ENCODE results near the gene FOXR2.

The FOXR2 gene

GRCh38 chrX:55623100-55623499, at the start of gene FOXR2:
TSS of gene FOXR2 (plus strand) at chrX:55623400. CDS start at chrX:55623712, 312 bp downstream.
- no peak for DNase-seq
- no peak for ATAC-seq

- no peak for DNase-seq
- no peak for ATAC-seq
These were observed 44.1 kb upstream of the FOXR2 start for GRCh38 chrX:55579115-55579514.

- DNase-seq (no peak), ATAC-seq (no peak)
These were observed 40.8 kb upstream of the FOXR2 start for GRCh38 chrX:55582447-55582846.

GRCh38 chrX:55593296-55593695, 29.9 kb upstream of the FOXR2 start:
- no peak for DNase-seq
- no peak for ATAC-seq

- ATAC-seq (no peak), DNase-seq (no peak)
These were observed 29.4 kb upstream of the FOXR2 start for GRCh38 chrX:55593756-55594257.

GRCh38 chrX:55598333-55598732, 24.9 kb upstream of the FOXR2 start:
- ATAC-seq: no peak
- no peak for DNase-seq

- no peak for ATAC-seq
- no peak for DNase-seq
These were observed 3.7 kb upstream of the FOXR2 start for GRCh38 chrX:55619547-55619946.

GRCh38 chrX:55624403-55624802, 1.2 kb downstream of the FOXR2 start:
- ATAC-seq (no peak), DNase-seq (no peak)

GRCh38 chrX:55636109-55636508, 12.9 kb downstream of the FOXR2 start:
- ATAC-seq: no peak

GRCh38 chrX:55638933-55639332, 15.7 kb downstream of the FOXR2 start:
- DNase-seq: no peak

More at GRCh38 chrX:55636109-55636508, 12.9 kb downstream of the FOXR2 start:
- no peak for DNase-seq

GRCh38 chrX:55640854-55641253, 17.7 kb downstream of the FOXR2 start:
- DNase-seq (no peak), ATAC-seq (no peak)

More at GRCh38 chrX:55638933-55639332, 15.7 kb downstream of the FOXR2 start:
- ATAC-seq: no peak

- ATAC-seq: no peak
- no peak for DNase-seq
These were observed 25.2 kb downstream of the FOXR2 start for GRCh38 chrX:55648434-55648833.

GRCh38 chrX:55659931-55660330, 36.7 kb downstream of the FOXR2 start:
- DNase-seq (no peak), ATAC-seq (no peak)

GRCh38 chrX:55663584-55663983, 40.4 kb downstream of the FOXR2 start:
- no peak for DNase-seq
- no peak for ATAC-seq

GRCh38 chrX:55668084-55668483, 44.9 kb downstream of the FOXR2 start:
- DNase-seq: no peak
- no peak for ATAC-seq
